Liver (tissue), 9 donors: ENCODE results near the gene MOXD1. TPM values are rescaled to one million over a fixed set of nuclear protein-coding genes. Genes with fewer than 3 reads are reported as not detected.

Source experiments
- DNase-seq: peaks from one replicate; pipeline ENCODE4 v3.0.0-alpha.2; 2017; ENCODE audit warnings: low spot score
- H3K27ac ChIP-seq, 2 donors: one replicate each; pipeline ENCODE4 v1.7.0; 2013; ENCODE audit warnings: inconsistent platforms in 2 of 2, low read length in 2 of 2, control low read depth in 1 of 2, low read depth in 1 of 2, mild to moderate bottlenecking in 1 of 2
- H3K27me3 ChIP-seq, 4 donors: one replicate each; pipeline versions ENCODE4 v1.6.1 to v1.7.0; 2013; ENCODE audit warnings: low read length in 3 of 4, inconsistent platforms in 1 of 4, mild to moderate bottlenecking in 1 of 4, moderate library complexity in 1 of 4; ENCODE audit not compliant: control insufficient read depth in 4 of 4, insufficient read depth in 4 of 4
- H3K36me3 ChIP-seq, 4 donors: one replicate each; pipeline versions ENCODE4 v1.6.1 to v1.7.0; 2013; ENCODE audit warnings: low read length in 3 of 4, mild to moderate bottlenecking in 3 of 4, low read depth in 1 of 4, moderate library complexity in 1 of 4; ENCODE audit not compliant: control insufficient read depth in 4 of 4, insufficient read depth in 3 of 4
- H3K4me1 ChIP-seq, 4 donors: one replicate each; pipeline versions ENCODE4 v1.6.1 to v1.7.0; 2013; ENCODE audit warnings: low read length in 3 of 4, mild to moderate bottlenecking in 3 of 4, moderate library complexity in 1 of 4; ENCODE audit not compliant: control insufficient read depth in 4 of 4, insufficient read depth in 4 of 4
- H3K4me3 ChIP-seq, 3 donors: one replicate each; pipeline versions ENCODE4 v1.6.1 to v1.7.0; 2013; ENCODE audit warnings: low read length in 3 of 3, control low read depth in 1 of 3, low read depth in 1 of 3, mild to moderate bottlenecking in 1 of 3
- H3K9ac ChIP-seq, 2 donors: one replicate each; pipeline ENCODE4 v1.7.0; 2013; ENCODE audit warnings: low read length in 2 of 2, mild to moderate bottlenecking in 2 of 2, moderate library complexity in 2 of 2, control low read depth in 1 of 2, low read depth in 1 of 2
- H3K9me3 ChIP-seq, 4 donors: one replicate each; pipeline versions ENCODE4 v1.6.1 to v1.7.0; 2013; ENCODE audit warnings: low read length in 3 of 4; ENCODE audit not compliant: control insufficient read depth in 4 of 4
- EGR1 ChIP-seq, 2 donors: IDR thresholded peaks; 2 replicates each; pipeline ENCODE4 v1.6.1; 2016 to 2018; ENCODE audit warnings: antibody characterized with exemption in 2 of 2, low read depth in 2 of 2
- FOXA1 ChIP-seq: IDR thresholded peaks from 2 replicates; pipeline ENCODE4 v1.6.1; 2016; ENCODE audit warnings: antibody characterized with exemption
- FOXA2 ChIP-seq: IDR thresholded peaks from 2 replicates; pipeline ENCODE4 v1.6.1; 2016; ENCODE audit warnings: antibody characterized with exemption
- GABPA ChIP-seq, 2 donors: IDR thresholded peaks in 1 of 2; conservative IDR thresholded peaks in 1 of 2; 2 replicates each; pipeline ENCODE4 v1.6.1; 2016; ENCODE audit warnings: antibody characterized with exemption in 2 of 2, mild to moderate bottlenecking in 1 of 2, moderate library complexity in 1 of 2
- HNF4A ChIP-seq, 2 donors: conservative IDR thresholded peaks; 2 replicates each; pipeline ENCODE4 v1.6.1; 2016; ENCODE audit warnings: antibody characterized with exemption in 2 of 2, mild to moderate bottlenecking in 2 of 2
- HNF4G ChIP-seq: IDR thresholded peaks from 2 replicates; pipeline ENCODE4 v1.6.1; 2016; ENCODE audit warnings: antibody characterized with exemption
- JUND ChIP-seq, 2 donors: IDR thresholded peaks; 2 replicates each; pipeline ENCODE4 v1.6.1; 2016; ENCODE audit warnings: antibody characterized with exemption in 2 of 2
- NR2F2 ChIP-seq: IDR thresholded peaks from 2 replicates; pipeline ENCODE4 v1.6.1; 2016; ENCODE audit warnings: antibody characterized with exemption
- RAD21 ChIP-seq, 2 donors: IDR thresholded peaks; 2 replicates each; pipeline ENCODE4 v1.6.1; 2016; ENCODE audit warnings: antibody characterized with exemption in 2 of 2, mild to moderate bottlenecking in 2 of 2
- RXRA ChIP-seq, 2 donors: IDR thresholded peaks; 2 replicates each; pipeline ENCODE4 v1.6.1; 2017 to 2018; ENCODE audit warnings: antibody characterized with exemption in 2 of 2, mild to moderate bottlenecking in 1 of 2
- SP1 ChIP-seq: IDR thresholded peaks from 2 replicates; pipeline ENCODE4 v1.6.1; 2018; ENCODE audit warnings: antibody characterized with exemption, mild to moderate bottlenecking
- TAF1 ChIP-seq: conservative IDR thresholded peaks from 2 replicates; pipeline ENCODE4 v1.6.1; 2016; ENCODE audit warnings: antibody characterized with exemption, mild to moderate bottlenecking
- YY1 ChIP-seq: IDR thresholded peaks from 2 replicates; pipeline ENCODE4 v1.6.1; 2016; ENCODE audit warnings: antibody characterized with exemption, mild to moderate bottlenecking
- WGBS: extraction: QIAGEN DNeasy Blood & Tissue Kit; methylation state at CpG from one replicate; pipeline ENCODE4 v1.1.7; 2013; 5-methylcytosine and 5-hydroxymethylcytosine counted together
- polyA plus RNA-seq, 2 donors: library from polyadenylated mRNA; stranded (reverse) in 1 of 2; unstranded in 1 of 2; fragments of 200-250 nt in 1 of 2; fragments of >200 nt in 1 of 2; fragmentation: Nextera tagmentation in 1 of 2; extraction: Ambion mirVana in 1 of 2; gene quantifications; one replicate each; pipeline versions ENCODE4 v1.2.1 to v1.2.3, GENCODE V29; 2013 to 2015
- total RNA-seq, 2 donors: library from RNA; depleted of rRNA; stranded (reverse); fragments of >200 nt; gene quantifications; one replicate each; pipeline ENCODE4 v1.2.3, GENCODE V29; 2014
- TF ChIP-seq, protein P1 (sequence below): IDR thresholded peaks from 2 replicates; pipeline ENCODE4 v1.6.1; 2016; ENCODE audit warnings: antibody characterized with exemption
- TF ChIP-seq, protein P2 (sequence below): IDR thresholded peaks from 2 replicates; pipeline ENCODE4 v1.6.1; 2016; ENCODE audit warnings: antibody characterized with exemption
- TF ChIP-seq, protein P3 (sequence below): IDR thresholded peaks from 2 replicates; pipeline ENCODE4 v1.6.1; 2016; ENCODE audit warnings: antibody characterized with exemption
- TF ChIP-seq, protein P4 (sequence below): fragments of 150-350 bp; IDR thresholded peaks from 2 replicates; pipeline ENCODE4 v1.5.1; 2017; ENCODE audit warnings: improper control_type of control experiment, low read depth, low read length; ENCODE audit not compliant: missing input control
- donor health status: healthy.
- donor health status: healthy.
- donor health status: healthy.
- donor health status: healthy.
- donor health status: healthy.

Gene MOXD1
- total and polyA plus RNA-seq, 4 donors, result 0.14 to 0.48 (median 0.24) TPM

DNA sequence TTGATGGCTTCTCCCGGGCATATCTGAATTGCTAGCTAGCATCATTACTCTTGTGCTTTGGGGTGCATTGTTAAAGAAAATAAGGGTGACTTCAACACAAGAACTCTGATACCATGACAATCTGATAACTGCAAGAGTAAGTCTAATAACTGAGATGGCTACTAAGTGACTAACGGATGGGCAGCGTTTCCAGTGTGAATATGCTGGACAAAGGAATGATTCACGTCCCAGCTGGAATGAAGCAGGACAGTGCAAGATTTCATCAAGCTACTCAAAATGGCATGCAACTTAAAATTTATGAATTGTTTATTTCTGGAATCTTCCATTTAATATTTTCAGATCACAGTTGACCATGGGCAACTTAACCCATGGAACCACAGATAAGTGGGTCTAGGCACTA is 31.7 kb downstream of the MOXD1 start (continued):
- no peak for TF ChIP-seq HNF4G
- TF ChIP-seq RAD21 (IDR thresholded peaks at IDR 0.05), result no peak
- no peak for TF ChIP-seq NR2F2
- TF ChIP-seq EGR1 (IDR thresholded peaks at IDR 0.05; ENCODE audit: low read depth in 2 of 2), result no peak
- no peak for TF ChIP-seq JUND (IDR thresholded peaks at IDR 0.05)
- no peak for TF ChIP-seq FOXA2
- TF ChIP-seq, protein P1, sequence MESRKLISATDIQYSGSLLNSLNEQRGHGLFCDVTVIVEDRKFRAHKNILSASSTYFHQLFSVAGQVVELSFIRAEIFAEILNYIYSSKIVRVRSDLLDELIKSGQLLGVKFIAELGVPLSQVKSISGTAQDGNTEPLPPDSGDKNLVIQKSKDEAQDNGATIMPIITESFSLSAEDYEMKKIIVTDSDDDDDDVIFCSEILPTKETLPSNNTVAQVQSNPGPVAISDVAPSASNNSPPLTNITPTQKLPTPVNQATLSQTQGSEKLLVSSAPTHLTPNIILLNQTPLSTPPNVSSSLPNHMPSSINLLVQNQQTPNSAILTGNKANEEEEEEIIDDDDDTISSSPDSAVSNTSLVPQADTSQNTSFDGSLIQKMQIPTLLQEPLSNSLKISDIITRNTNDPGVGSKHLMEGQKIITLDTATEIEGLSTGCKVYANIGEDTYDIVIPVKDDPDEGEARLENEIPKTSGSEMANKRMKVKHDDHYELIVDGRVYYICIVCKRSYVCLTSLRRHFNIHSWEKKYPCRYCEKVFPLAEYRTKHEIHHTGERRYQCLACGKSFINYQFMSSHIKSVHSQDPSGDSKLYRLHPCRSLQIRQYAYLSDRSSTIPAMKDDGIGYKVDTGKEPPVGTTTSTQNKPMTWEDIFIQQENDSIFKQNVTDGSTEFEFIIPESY, result no peak
- TF ChIP-seq SP1, result no peak

DNA sequence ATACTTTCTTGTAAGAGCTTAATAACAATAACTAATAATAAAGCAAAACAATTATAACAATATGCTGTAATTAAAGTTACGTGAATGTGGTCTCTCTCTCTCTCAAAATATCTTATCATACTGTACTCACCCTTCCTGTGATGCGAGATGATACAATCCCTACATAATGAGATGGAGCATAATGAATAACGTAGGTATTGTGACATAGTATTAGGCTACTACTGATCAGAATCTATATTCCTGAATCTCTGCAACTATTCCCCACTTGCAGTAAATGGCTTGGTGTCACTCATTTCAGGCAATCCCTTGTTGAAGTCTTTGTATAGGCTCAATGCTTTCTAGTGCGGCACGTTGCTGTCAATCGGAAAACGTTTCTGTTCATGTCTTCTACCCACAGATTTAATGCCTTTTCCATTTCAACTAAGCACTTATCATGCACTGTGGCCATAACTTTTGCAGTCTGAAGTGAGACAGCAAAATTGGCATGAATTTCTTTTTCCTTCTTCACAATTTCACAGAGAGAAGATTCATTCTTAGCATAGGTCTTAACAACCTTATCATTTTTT is 32.3 kb downstream of the MOXD1 start:
- TF ChIP-seq, protein P2, sequence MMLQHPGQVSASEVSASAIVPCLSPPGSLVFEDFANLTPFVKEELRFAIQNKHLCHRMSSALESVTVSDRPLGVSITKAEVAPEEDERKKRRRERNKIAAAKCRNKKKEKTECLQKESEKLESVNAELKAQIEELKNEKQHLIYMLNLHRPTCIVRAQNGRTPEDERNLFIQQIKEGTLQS, result no peak
- TF ChIP-seq TAF1 (no peak), NR2F2 (no peak), RXRA (IDR thresholded peaks at IDR 0.05) (no peak), HNF4G (no peak), FOXA1 (no peak)
- TF ChIP-seq, protein P3, sequence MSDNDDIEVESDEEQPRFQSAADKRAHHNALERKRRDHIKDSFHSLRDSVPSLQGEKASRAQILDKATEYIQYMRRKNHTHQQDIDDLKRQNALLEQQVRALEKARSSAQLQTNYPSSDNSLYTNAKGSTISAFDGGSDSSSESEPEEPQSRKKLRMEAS, result no peak
- H3K9ac ChIP-seq, result no peak overlapping the region
- WGBS, result 84% methylated on average over 7 of the region's 7 CpGs
- H3K4me3 ChIP-seq, result no peak overlapping the region
- no peaks in the 10 kb centered on the region for H3K9me3 ChIP-seq
- no peak for DNase-seq
- H3K27ac ChIP-seq, result no peak overlapping the region
- no peaks in the 10 kb centered on the region for H3K4me1 ChIP-seq
- no peaks in the 10 kb centered on the region for H3K36me3 ChIP-seq
- H3K27me3 ChIP-seq, result no peaks in the 10 kb centered on the region

DNA sequence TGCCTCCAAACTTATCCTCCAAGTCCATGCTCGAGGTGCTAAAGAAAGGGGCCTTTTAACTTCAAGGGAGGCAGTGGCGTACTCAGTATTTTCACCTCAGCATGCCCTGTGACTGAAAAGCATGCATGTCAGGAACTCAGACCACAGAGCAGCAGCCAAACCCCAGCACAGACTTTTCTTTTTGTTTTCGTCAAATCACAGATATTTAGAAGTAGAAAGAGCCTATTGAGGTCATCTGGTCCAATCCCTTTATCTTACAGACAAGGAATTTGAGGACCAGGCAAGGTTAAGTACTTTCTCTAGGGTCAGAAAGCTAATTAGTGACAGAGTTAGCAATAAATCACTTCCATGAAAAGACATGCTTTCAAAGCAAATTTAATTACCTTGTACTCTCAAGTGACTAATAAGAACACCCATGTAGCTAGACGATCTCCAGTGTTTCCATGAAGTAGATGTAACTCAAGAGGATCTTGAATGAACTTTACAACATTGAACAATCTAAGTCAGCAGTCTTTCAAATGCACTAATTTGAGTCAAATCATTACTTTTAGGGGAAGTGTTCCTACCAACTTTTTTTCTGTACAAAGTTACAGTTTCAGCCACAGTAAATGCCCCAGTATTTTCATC is 35.9 kb downstream of the MOXD1 start:
- Histone ChIP-seq H3K27me3 (no peaks in the 10 kb centered on the region), H3K36me3 (no peaks in the 10 kb centered on the region), H3K4me1 (no peaks in the 10 kb centered on the region), H3K4me3 (no peak overlapping the region), H3K9me3 (no peaks in the 10 kb centered on the region), H3K9ac (no peak overlapping the region), H3K27ac (no peak overlapping the region)
- WGBS, result 55% methylated on average over 4 of the region's 4 CpGs
- DNase-seq, result no peak
- peak; percentile 43 for TF ChIP-seq NR2F2
- TF ChIP-seq SP1, result no peak

DNA sequence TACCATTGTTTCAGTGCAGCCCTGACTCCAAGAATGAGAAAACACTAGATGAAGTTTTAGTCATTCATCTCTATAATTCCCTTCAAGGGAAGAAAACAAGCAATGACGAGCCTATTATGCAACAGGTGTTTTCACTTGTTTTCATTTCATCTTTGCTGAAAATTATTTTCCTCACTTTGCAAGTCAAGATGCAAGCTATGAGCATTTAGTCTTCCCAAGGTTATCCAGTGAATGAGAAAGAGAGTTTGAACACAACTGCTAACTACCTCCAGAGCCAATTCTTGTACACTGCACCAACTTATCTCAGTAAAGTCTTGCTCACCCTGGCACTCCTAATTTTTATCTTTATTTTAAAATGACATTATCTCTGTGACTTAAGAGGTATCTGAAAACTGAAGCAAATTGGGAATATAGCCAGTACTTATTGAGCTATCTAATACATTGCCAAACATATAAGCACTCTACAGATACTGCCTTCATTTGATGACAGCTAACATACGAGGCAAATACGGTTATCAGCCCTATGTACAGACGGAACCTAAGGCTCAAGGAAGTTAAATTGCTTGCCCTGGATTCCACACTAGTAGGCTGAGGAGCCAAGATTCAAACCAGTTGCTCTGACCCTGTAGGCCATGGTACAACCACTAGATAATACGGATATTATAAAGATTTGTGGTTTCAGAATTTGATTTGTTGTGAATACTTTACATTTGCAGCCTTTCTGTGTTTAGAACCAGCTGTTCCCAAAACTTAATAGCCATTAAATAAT is 36.8 kb downstream of the MOXD1 start:
- TF ChIP-seq, protein P4, sequence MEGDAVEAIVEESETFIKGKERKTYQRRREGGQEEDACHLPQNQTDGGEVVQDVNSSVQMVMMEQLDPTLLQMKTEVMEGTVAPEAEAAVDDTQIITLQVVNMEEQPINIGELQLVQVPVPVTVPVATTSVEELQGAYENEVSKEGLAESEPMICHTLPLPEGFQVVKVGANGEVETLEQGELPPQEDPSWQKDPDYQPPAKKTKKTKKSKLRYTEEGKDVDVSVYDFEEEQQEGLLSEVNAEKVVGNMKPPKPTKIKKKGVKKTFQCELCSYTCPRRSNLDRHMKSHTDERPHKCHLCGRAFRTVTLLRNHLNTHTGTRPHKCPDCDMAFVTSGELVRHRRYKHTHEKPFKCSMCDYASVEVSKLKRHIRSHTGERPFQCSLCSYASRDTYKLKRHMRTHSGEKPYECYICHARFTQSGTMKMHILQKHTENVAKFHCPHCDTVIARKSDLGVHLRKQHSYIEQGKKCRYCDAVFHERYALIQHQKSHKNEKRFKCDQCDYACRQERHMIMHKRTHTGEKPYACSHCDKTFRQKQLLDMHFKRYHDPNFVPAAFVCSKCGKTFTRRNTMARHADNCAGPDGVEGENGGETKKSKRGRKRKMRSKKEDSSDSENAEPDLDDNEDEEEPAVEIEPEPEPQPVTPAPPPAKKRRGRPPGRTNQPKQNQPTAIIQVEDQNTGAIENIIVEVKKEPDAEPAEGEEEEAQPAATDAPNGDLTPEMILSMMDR, result no peak
- TF ChIP-seq HNF4A (conservative IDR thresholded peaks at IDR 0.05), result no peak
- no peak for TF ChIP-seq SP1
- no peak for TF ChIP-seq HNF4G
- no peak for TF ChIP-seq FOXA1
- TF ChIP-seq, protein P2, result no peak
- no peak for TF ChIP-seq NR2F2
- TF ChIP-seq TAF1, result no peak
- TF ChIP-seq RAD21 (IDR thresholded peaks at IDR 0.05), result no peak
- TF ChIP-seq YY1, result no peak
- TF ChIP-seq GABPA (IDR thresholded peaks at IDR 0.05 in 1 of 2, conservative IDR thresholded peaks at IDR 0.05 in 1 of 2), result no peak
- Histone ChIP-seq H3K27ac (no peak overlapping the region), H3K27me3 (no peaks in the 10 kb centered on the region), H3K4me1 (no peaks in the 10 kb centered on the region), H3K9ac (no peak overlapping the region), H3K4me3 (no peak overlapping the region), H3K36me3 (no peaks in the 10 kb centered on the region), H3K9me3 (no peaks in the 10 kb centered on the region)
- 82% methylated on average over 5 of the region's 5 CpGs for WGBS
- DNase-seq, result no peak
